ENCODE data around the gene PCNX2. TPM values are rescaled to one million over a fixed set of nuclear protein-coding genes. Genes with fewer than 3 reads are reported as not detected.

Gene PCNX2
- total RNA-seq, 1 donor from 2014 or later: 29.5 TPM

GRCh38 chr1:233279971-233280370 is 15.6 kb downstream of the PCNX2 start:
- Histone ChIP-seq H3K4me3 (ENCODE audit: low read depth, low read length) (no peak overlapping the region), H3K27me3 (ENCODE audit: control insufficient read depth, insufficient read depth, low read length) (no peaks in the 10 kb centered on the region), H3K36me3 (ENCODE audit: control insufficient read depth, insufficient read depth, low read length) (no peaks in the 10 kb centered on the region)
- TF ChIP-seq CTCF (IDR thresholded peaks at IDR 0.05; ENCODE audit: insufficient read depth, low read length, poor library complexity, severe bottlenecking): no peak
- no peak for DNase-seq (ENCODE audit: low read depth)

GRCh38 chr1:233278631-233279030 is 16.9 kb downstream of the PCNX2 start:
- no peak for DNase-seq (ENCODE audit: low read depth)
- no peak for TF ChIP-seq CTCF (IDR thresholded peaks at IDR 0.05; ENCODE audit: insufficient read depth, low read length, poor library complexity, severe bottlenecking)
- Histone ChIP-seq H3K36me3 (ENCODE audit: control insufficient read depth, insufficient read depth, low read length) (no peaks in the 10 kb centered on the region), H3K27me3 (ENCODE audit: control insufficient read depth, insufficient read depth, low read length) (no peaks in the 10 kb centered on the region), H3K4me3 (ENCODE audit: low read depth, low read length) (no peak overlapping the region)

- TF ChIP-seq CTCF (IDR thresholded peaks at IDR 0.05; ENCODE audit: insufficient read depth, low read length, poor library complexity, severe bottlenecking): no peak
- no peak for DNase-seq (ENCODE audit: low read depth)
- Histone ChIP-seq H3K4me3 (ENCODE audit: low read depth, low read length) (no peak overlapping the region), H3K27me3 (ENCODE audit: control insufficient read depth, insufficient read depth, low read length) (no peaks in the 10 kb centered on the region), H3K36me3 (ENCODE audit: control insufficient read depth, insufficient read depth, low read length) (no peaks in the 10 kb centered on the region)
Observed at GRCh38 chr1:233277637-233278606, 17.6 kb downstream of the PCNX2 start.

GRCh38 chr1:233269656-233270055 is 25.9 kb downstream of the PCNX2 start:
- Histone ChIP-seq H3K27me3 (ENCODE audit: control insufficient read depth, insufficient read depth, low read length) (no peaks in the 10 kb centered on the region), H3K36me3 (ENCODE audit: control insufficient read depth, insufficient read depth, low read length) (no peaks in the 10 kb centered on the region), H3K4me3 (ENCODE audit: low read depth, low read length) (no peak overlapping the region)
- DNase-seq (ENCODE audit: low read depth): no peak
- TF ChIP-seq CTCF (IDR thresholded peaks at IDR 0.05; ENCODE audit: insufficient read depth, low read length, poor library complexity, severe bottlenecking): no peak

- no peak for TF ChIP-seq CTCF (IDR thresholded peaks at IDR 0.05; ENCODE audit: insufficient read depth, low read length, poor library complexity, severe bottlenecking)
- Histone ChIP-seq H3K36me3 (ENCODE audit: control insufficient read depth, insufficient read depth, low read length) (no peaks in the 10 kb centered on the region), H3K27me3 (ENCODE audit: control insufficient read depth, insufficient read depth, low read length) (no peaks in the 10 kb centered on the region)
Observed at GRCh38 chr1:233268389-233269022, 27.0 kb downstream of the PCNX2 start.

More at GRCh38 chr1:233268389-233269022, 27.0 kb downstream of the PCNX2 start:
- no peak overlapping the region for H3K4me3 ChIP-seq (ENCODE audit: low read depth, low read length)
- DNase-seq (ENCODE audit: low read depth): no peak
